GM20431 (cell line): Measurements from ENCODE around the gene SLC8A3.

ENCODE experiments used
- in situ Hi-C: fragments of 300-500 bp; cut with MseI, MboI; formaldehyde crosslinking; loops from one replicate; pipeline ENCODE4 v1.15.0; 2020; ENCODE audit warnings: low sequenced_read_pairs; ENCODE audit not compliant: unreplicated experiment

The SLC8A3 gene

GRCh38 chr14:70077005-70077404, 111.7 kb downstream of the SLC8A3 start:
- in situ Hi-C loops: no loop called here

GRCh38 chr14:70073924-70074566, 114.7 kb downstream of the SLC8A3 start:
- in situ Hi-C loops: no loop called here

DNA sequence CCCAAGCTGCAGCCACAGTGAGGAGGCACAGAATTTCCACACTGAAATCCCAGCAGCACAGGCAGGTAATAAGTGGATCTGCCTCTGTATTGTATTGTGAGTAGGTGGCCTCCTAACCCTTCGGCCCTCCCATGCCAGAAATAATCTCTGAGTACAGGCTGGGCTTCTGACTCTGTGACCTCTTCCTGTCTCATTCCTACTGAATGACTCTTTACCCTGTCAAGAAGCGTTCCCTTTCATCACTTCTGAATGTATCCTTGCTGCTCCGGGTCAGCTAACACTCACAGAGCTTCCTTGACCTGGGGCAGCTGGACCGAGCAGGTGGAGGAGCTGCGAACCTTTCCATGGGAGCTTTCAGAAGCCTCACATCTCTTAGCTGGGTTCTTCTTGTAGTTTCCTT, 119.6 kb downstream of the SLC8A3 start:
- in situ Hi-C loops: no loop called here

- in situ Hi-C loops: no loop called here
Observed at GRCh38 chr14:70067810-70068209, 120.9 kb downstream of the SLC8A3 start.

DNA sequence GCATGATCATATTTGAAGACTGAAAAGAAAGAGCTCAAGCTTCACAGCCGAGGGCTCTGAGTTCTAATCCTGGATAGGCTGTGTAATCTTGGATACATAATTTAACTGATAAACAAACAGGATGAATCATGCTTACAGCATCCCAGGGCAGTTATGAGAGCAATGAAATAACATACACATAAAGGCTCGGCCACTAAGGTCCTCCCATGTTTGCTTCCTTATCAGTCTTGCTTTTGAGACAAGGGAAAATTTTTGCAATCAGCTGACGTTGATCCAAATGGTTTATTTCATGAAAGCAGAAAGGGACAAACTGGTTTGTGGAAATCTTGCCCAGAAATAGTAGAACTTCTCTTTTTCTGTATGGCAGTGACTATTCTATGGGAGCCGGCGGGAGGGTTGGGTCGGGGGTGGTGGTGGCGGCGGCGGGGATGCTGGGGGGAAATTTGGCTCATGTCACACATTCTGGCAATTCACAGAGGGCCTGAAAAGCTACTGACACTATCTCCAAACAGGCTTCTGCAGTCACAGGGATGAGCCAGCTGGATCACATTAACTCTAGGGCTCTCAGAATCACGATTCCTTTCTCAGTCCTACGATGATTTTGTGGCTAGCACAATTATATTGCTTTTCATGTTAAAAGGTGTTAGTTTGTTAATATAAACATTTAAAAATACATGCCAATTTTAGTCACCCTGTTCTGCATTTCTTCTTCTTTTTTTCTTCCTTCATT, 124.5 kb downstream of the SLC8A3 start:
- in situ Hi-C loops: no loop called here

- in situ Hi-C loops: no loop called here
Observed at GRCh38 chr14:70061108-70061507, 127.6 kb downstream of the SLC8A3 start.

GRCh38 chr14:70059545-70059944, 129.2 kb downstream of the SLC8A3 start:
- in situ Hi-C loops: no loop called here

GRCh38 chr14:70057519-70058136, 131.1 kb downstream of the SLC8A3 start:
- in situ Hi-C loops: no loop called here

DNA sequence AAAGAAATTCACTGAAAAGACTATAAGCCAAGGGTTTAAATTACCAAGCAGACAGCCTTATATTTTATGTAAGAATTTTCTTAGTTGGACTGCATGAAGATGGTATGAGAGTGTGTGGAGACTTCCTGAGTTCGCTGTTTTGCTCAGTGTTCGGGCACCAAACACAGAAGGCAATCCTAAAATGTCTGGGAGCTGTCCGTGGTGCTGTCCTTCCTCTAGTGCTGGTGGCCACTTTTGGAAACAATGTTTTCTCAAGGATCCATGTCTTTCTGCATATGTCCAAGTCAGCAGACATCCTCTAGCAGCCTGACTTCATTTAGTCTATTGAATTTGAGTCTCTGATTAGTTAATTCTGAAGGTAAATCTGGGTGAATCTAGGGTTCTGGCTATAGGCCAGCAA, 135.8 kb downstream of the SLC8A3 start:
- in situ Hi-C loops: no loop called here

DNA sequence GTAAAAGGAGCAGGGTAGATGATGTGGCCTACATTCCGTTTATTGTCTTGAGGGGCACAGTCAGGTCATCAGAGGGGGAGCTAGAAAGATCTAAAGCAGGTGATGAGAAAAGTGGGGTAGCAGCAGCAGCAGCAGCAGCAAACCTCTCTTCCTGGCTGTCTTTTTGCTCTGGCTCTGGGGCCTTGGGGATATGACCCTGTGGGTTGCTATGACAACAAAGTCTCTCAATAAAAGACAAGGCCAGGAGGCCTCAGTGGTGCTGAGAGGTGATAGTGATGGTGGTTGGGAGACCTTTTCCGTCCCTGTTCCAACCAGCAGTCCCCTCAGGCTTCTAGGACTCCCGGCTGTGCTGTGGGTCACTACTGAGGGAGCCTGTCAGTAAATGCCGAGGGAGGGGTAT, 138.6 kb downstream of the SLC8A3 start:
- in situ Hi-C loops: no loop called here

- in situ Hi-C loops: loop anchor here (25.0 kb wide), 1 partner anchor 462 kb away; no protein-coding TSS in a partner anchor
Observed at GRCh38 chr14:70049605-70050004, 139.1 kb downstream of the SLC8A3 start.

DNA sequence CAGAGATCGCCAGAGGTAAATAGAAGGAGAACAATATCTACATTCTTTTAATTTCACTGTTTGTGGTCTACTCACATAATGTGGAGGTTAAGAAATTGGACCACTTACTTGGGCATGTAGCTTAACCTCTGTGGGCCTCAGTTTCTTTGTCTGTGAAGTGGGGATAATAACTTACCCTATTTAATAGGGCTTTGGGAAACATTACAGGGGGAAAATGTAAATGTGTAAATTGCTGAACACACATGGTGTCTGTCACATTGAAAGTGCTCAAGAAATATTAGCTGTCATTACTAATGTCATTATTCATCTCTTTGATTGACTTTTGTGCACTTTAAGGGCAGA, 140.5 kb downstream of the SLC8A3 start:
- in situ Hi-C loops: loop anchor here (25.0 kb wide), 1 partner anchor 461 kb away; no protein-coding TSS in a partner anchor

- in situ Hi-C loops: loop anchor here (25.0 kb wide), 1 partner anchor 460 kb away; no protein-coding TSS in a partner anchor
Observed at GRCh38 chr14:70047598-70048312, 141.0 kb downstream of the SLC8A3 start.

- in situ Hi-C loops: loop anchor here (25.0 kb wide), 1 partner anchor 459 kb away; no protein-coding TSS in a partner anchor
Observed at GRCh38 chr14:70045844-70046535, 142.8 kb downstream of the SLC8A3 start.

- in situ Hi-C loops: loop anchor here (25.0 kb wide), 1 partner anchor 458 kb away; no protein-coding TSS in a partner anchor
Observed at GRCh38 chr14:70045310-70045709, 143.4 kb downstream of the SLC8A3 start.

- in situ Hi-C loops: loop anchor here (25.0 kb wide), 1 partner anchor 456 kb away; no protein-coding TSS in a partner anchor
Observed at GRCh38 chr14:70043001-70043400, 145.8 kb downstream of the SLC8A3 start.

DNA sequence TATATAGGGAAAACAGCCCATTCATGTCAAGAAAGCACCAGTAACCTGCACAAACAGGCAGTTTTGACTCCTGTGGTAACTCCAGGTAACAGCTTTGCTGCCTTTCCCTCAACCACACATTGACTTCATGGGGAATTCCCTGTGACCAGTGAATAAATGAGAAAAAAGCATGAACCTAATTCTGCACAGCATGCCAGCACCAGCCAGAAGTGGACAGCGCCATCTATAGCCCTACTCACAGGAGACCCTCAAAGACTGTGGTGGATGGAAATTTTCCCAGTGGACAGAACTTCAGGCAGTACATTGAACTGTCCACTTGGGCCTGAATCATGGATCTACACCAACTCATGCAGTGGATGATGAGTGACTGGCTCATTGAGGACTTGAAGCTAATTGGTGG, 152.1 kb downstream of the SLC8A3 start:
- in situ Hi-C loops: loop anchor here (25.0 kb wide), 1 partner anchor 449 kb away; no protein-coding TSS in a partner anchor

DNA sequence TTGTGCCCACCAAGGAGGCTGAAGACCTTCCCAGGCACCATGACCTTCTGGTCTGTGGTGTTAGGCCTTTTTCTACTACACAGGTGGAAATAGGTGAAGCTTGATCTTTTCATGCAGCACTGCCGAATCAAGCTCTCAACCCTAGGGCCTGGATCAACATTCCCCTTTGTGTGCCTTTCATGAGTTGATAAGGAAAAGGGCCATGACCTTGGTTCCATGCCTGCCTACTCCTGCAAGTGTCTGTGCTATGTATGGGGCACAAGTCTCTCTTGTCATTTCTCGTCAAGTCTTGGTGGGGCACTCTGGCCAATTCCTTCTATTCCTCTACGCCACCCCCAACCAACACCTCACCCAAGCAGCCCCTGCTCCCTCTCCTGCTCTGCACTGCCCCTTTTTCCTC, 154.5 kb downstream of the SLC8A3 start:
- in situ Hi-C loops: loop anchor here (25.0 kb wide), 1 partner anchor 447 kb away; no protein-coding TSS in a partner anchor

DNA sequence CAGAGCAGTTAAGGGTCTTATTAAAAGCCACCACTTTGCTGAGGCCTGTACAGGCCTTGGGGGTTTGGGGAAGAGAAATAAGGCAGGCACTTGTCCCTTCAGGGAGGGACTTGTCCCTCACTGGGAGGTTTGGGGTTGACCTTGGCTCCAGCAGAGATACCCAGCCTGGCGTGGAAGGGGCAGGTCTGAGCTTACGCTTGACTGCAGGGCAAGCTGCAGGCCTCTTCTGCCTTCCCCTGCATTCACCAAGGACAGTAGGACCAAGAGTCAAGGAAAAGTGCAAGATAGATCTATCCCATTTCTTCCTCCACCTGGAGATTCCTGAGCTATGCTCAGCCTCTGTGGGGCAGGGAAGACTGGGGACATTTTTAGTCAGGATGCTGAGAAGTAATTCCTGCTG, 155.2 kb downstream of the SLC8A3 start:
- in situ Hi-C loops: loop anchor here (25.0 kb wide), 1 partner anchor 446 kb away; no protein-coding TSS in a partner anchor

DNA sequence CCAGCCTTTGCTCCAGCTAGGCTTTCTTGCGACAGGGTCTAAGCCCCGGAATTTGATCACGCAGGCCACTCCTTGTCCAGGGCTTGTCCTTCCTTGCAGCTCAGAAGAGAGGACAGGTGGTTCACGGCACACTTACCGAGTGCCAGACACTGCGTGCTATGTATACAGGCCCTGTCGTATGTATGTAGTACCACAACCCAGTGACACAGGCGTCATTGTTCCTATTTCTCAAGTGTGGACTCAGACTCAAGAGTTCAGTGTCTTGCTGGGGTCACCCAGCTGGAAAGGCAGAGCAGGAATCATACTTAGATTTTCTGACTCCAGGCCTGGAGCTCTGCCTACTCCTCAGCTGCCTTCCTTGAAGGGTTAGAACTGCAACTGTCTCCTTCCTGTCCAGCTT, 155.6 kb downstream of the SLC8A3 start:
- in situ Hi-C loops: loop anchor here (25.0 kb wide), 1 partner anchor 446 kb away; no protein-coding TSS in a partner anchor
